NCI-H510A treated with DMSO at 0.1 percent for 48 hours (cell line): ENCODE measurements around the gene ERC2.

Experiments
- DNase-seq: peaks from one replicate; lab custom pipeline; 2025; lab: John Stamatoyannopoulos, UW

Gene ERC2

DNA sequence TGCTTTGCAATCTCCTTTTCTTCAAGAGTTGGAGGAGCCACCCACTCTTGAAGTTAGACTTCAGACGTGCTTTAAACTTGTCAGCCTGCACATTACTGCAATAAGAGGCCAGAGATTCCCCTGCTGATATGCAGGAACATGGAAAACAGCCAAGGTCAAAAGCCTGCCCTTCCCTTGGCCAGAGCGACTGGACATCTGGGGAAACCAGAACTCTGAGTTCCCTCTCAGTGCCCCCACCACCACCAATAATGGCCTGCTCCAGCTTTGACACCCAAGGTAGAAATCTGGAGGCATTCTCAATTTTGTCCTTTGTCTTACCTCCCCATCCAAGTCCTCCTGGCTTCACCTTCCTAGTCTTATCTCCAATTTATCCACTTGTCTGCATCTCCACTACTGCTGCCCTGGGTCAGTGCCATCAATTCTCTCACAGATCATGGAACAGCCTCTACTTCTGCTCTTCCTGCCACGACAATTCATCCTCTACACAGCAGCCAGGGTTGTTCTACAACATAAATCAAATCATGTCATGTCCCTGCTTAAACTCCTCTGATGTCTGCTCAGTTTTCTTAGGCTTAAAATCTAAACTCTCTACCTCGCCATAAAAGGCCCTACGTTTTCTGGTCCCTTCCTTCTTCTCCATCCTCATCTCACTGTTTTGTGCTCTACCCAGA, 789.6 kb downstream of the ERC2 start:
- DNase-seq = no peak

DNA sequence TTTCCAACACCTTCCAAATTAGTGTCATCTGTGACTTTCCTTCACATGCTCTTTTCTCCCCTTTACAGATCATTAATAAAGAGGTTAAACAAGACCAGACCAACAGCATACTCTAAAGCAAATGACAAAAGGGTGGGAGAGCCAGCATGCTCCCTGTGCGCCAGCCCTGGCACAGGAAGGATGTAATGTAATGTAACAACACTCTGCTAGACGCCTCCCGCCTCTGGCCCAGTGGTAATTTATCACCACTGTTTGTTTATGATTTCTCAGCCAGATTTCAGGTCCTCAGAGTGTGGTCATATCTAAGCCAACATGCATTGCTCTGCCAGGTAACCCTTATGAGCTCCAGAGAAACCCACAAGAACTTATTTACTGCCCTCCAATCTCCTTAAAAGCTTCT, 791.6 kb downstream of the ERC2 start:
- DNase-seq = no peak

GRCh38 chr3:55675478-55675877, 792.8 kb downstream of the ERC2 start:
- DNase-seq = no peak

DNA sequence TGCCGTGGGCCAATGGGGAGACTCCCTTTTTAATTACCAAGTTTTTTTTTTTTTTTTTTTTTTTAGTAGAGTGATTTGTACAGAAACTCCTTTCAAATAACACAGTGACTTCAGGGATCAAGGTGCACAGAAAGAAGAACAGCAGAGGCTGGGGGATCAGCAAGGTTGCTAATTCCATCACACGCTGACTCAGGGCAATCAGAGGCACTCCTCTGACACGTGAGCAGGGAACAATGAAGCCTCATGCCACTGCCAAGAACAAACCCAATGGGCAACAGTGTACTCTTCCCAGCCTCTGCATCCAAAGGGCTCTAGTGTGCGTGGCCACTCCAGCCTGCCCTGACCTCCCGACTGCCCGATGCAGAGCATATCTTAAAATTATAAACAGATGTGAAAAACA, 794.5 kb downstream of the ERC2 start:
- DNase-seq = no peak

DNA sequence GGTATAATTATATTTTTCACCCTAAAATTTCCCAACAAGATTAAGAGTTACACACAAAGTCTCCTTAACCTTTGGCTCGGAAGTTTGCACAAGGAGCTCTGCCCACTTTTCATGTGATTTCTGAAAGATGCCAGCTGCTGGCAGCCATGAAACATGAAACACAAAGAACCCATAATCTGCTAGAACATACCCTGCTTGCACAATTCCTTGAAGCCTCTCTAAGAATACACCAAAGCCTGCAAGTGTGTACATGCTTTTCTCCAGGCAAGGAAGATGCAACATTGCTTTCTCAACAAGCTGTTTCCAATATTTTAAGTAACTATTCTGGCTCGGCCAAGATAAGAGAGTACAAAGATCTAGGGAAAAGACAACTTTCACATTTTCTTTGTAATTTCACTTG, 799.1 kb downstream of the ERC2 start:
- no peak for DNase-seq

DNA sequence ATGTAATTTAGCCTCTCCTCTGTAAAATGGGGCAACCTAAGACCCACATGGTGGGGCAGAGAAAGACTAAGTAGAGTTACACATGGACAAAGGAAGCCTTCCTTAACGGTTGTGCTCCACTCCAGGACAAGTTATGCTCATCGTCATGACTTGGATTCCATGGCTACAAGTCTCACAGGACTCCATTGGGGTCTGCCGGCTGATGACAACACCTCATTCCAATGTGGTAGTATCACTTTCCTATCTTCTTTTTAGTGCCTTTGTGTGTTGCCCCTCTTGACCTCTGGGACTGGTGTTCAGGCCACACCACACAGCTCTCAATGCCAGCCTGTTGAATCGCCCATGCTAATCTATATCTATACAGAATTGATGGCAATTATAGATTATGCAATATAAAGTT, 799.9 kb downstream of the ERC2 start:
- no peak for DNase-seq

DNA sequence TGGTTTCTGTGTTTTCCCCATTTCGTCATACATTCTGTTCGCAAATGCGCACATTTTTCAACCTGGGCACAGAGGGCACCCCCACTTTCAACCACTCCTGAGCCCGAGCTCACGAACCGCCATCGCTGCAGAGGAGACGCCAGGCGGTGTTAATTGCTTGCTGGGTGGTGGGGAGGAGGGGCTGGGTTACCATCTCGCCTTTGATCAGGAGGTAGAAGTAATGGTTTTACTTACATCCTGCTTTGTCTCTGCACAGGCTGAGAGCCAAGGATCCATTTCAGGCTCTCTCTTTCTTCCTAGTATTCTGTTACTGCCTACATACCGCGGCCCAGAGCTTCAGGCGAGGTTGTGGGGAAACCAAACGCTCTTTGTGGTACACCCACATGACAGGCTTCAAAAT, 803.9 kb downstream of the ERC2 start:
- DNase-seq = no peak

GRCh38 chr3:55662683-55663082, 805.6 kb downstream of the ERC2 start:
- no peak for DNase-seq

DNA sequence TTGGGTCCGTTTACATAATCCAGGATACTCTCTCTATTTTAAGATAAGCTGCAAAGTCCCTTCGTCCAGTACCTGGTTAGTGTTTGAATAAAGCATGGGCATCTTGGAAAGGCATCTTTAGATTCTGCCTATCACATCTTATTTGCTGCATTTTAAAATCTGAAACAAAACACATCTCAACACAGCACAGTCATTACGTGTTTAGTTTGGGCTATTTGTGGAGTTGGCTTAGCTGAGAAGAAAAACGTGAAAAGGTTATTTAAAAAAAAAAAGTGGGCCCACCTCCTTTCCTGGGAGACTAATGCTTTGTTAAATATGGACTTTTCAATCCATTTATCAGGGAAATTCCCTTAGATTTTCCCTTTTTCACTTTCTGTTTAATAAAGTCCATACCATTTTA, 806.7 kb downstream of the ERC2 start:
- no peak for DNase-seq

GRCh38 chr3:55661141-55661540, 807.1 kb downstream of the ERC2 start:
- no peak for DNase-seq

GRCh38 chr3:55660642-55661041, 807.6 kb downstream of the ERC2 start:
- no peak for DNase-seq

GRCh38 chr3:55659701-55660100, 808.6 kb downstream of the ERC2 start:
- DNase-seq = no peak

- peak; percentile 1 for DNase-seq
These were observed 809.3 kb downstream of the ERC2 start for GRCh38 chr3:55658690-55659562.

GRCh38 chr3:55658270-55658669, 810.0 kb downstream of the ERC2 start:
- DNase-seq = no peak

- no peak for DNase-seq
These were observed 812.7 kb downstream of the ERC2 start for GRCh38 chr3:55655544-55655943.

DNA sequence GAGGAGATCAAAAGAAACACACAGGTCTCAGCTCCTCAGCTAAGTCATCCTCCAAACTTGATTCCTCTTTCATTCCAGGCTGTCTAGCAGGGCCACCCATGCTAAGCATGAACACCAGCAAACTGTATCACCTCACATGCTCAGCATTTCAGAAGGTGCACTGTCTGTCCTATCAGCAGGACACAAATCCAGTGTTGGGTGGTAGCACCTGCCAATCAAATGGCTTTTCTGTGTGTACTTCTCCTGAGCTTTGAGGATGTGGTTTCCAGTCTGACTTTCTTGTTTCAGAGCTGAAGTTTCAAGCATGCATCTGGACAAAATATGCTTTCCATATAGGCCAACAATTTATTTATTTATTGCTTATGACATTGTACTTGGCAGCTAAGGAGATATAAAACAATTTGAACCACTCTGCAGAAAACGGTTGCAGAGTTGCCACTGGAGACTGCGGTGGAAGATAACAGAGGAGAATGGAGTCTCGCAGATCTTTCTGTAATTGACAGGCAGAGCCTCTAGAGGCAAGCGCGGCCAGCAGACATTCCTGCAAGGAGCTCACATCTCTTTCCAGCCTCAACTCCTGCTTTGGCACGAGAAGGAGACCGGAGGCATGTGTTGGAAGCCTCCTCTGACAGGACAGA, 814.0 kb downstream of the ERC2 start:
- DNase-seq = no peak

GRCh38 chr3:55651011-55651410, 817.3 kb downstream of the ERC2 start:
- DNase-seq = no peak

DNA sequence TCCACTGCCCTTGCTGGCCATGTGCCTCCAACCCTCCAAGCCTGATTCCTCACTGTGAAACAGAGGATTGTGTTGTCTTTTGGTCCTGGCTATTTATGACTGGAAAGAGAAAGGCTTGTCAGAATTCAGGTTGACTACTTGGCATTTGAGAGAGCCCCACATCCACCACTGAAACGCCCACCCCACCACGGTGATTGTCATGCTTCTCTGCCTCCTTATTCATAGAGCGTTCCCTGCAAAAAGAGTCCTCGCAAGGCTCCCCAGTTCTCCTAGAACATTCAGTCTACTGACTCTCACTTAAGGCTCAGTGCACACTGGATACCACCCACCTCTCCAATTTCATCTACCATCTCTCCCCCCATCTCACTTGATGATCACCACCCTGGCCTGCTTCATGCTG, 818.3 kb downstream of the ERC2 start:
- DNase-seq = no peak

DNA sequence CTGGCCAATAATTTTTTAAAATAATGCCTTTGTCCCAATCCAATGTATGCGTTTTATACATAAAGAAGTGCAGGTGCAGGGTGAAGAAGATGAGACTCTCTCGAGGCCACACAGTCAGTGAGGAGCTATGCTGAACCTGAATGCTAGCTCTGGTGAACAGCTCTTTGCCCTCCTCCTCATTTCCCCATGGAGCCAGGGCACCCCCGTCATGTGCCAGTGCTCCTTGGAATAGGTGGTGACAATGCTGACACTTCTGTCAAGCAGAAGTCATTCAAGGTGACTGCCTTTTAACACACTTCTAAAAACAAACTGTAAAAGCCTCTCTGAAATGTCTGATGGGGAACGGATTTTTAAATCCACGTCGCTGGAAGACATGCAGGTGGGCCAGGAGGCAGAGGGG, 818.7 kb downstream of the ERC2 start:
- no peak for DNase-seq

DNA sequence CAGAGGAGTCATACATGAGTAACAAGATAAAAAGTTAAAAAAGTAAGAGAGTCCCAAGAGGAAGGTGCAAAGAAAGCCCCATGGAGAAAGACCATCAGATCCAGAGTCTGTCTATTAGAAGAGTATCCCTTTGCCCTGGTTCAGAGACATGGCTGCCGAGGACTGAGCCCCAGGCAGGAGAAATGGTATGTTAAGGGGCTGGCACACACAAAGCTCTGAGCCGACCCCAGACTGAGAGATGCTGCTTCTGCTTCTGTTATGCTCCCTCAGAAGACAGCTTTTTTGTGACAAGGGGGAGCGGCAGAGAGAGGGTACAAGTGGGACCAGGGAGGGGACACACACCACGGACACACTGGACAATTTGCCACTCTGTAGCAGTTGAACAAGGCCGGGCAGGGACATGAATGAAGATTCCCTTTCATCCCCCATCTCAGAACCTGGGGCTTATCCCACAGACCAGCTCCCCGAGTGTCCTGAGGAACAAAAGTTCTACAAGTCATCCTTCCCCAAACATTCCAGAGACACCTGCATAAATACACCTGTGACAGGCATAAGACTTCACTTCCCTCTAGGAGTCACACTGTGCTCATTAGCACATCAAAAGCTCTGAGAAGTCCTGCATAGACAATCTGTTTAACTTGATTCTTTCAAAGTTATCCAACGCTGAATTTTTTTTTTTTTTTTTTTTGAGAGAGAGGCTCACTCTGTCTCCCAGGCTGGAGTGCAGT, 819.5 kb downstream of the ERC2 start:
- DNase-seq = no peak

DNA sequence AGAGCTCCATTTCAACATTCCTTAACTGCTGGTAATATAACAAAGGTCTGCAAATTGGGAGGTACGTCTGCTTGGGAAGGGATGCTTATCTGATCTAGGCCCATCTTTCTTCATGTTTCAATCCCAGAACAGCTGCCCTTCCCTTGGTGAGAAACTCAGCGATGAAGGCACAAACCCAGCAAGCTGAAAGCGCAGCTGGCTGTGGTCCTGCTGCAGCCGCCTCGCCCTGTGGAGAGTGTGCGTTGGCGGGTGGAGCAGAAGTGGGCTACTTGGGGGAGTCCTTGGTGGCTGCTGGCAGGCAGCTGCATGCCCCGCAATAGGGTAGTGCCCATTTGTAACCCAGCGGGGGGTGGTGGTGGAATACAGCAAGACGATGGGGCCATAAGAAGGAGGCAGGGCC, 820.6 kb downstream of the ERC2 start:
- no peak for DNase-seq

DNA sequence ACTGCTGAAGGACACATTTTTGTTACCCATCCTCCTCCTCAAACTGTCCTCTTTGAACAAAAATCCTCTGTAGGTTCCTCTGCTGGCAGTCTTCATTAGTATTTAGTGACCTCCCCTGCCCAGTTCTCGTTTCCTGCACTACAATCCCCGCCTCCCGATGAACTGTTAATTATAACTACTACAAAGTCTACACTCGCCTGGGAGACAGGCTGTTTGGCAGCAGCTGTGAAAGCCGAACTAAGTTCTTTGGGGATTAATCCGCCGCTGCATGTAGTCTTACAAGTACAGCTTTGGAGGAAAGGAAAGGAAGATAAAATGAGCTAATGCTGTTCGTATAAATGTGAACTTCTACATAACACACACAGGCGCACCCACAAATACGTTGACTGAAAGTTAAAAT, 821.2 kb downstream of the ERC2 start:
- DNase-seq = no peak

DNA sequence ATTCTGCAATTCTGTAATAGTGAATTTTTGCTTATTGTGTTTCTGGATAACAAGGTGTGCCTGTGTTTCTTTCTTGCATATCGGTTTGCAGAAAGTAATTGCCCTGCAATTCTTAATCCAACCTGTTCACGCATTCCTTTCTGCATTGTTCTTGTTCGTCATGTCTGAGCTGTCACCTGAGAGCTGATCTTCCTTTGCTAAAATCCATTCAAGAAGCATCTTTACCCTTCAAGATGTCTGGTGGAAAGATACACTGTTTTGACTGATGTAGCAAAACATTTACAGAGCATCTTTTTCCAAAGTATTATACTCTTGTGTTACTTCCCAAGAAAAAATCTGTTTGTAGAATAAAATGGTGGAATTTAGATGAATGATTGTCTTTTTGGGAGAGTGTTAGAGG, 822.1 kb downstream of the ERC2 start:
- no peak for DNase-seq
